GM15510 (cell line): ENCODE data around the gene SERPINE1.

ENCODE experiments used
- POLR2A ChIP-seq: IDR thresholded peaks from 3 replicates; pipeline ENCODE4 v1.6.1; 2011; ENCODE audit warnings: borderline replicate concordance; ENCODE audit not compliant: insufficient read length; ENCODE audit errors: extremely low read depth

SERPINE1 gene

DNA sequence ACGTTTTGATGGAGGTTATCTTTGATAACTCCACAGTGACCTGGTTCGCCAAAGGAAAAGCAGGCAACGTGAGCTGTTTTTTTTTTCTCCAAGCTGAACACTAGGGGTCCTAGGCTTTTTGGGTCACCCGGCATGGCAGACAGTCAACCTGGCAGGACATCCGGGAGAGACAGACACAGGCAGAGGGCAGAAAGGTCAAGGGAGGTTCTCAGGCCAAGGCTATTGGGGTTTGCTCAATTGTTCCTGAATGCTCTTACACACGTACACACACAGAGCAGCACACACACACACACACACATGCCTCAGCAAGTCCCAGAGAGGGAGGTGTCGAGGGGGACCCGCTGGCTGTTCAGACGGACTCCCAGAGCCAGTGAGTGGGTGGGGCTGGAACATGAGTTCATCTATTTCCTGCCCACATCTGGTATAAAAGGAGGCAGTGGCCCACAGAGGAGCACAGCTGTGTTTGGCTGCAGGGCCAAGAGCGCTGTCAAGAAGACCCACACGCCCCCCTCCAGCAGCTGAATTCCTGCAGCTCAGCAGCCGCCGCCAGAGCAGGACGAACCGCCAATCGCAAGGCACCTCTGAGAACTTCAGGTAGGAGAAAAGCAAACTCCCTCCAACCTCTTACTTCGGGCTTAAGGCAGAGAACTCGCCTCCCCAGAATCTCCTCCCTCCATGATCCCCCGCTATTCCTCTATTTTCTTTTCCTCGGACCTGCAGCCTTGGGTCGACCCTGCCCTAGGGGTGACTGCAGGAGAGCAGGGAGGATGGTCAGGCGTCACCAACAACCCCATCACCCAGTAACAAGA lies at the start of gene SERPINE1:
Gene SERPINE1 (plus strand): TSS at position 454 of the 809 bp plus-strand sequence. CDS start 1,290 bp downstream, outside the sequence.
- TF ChIP-seq POLR2A: no peak

DNA sequence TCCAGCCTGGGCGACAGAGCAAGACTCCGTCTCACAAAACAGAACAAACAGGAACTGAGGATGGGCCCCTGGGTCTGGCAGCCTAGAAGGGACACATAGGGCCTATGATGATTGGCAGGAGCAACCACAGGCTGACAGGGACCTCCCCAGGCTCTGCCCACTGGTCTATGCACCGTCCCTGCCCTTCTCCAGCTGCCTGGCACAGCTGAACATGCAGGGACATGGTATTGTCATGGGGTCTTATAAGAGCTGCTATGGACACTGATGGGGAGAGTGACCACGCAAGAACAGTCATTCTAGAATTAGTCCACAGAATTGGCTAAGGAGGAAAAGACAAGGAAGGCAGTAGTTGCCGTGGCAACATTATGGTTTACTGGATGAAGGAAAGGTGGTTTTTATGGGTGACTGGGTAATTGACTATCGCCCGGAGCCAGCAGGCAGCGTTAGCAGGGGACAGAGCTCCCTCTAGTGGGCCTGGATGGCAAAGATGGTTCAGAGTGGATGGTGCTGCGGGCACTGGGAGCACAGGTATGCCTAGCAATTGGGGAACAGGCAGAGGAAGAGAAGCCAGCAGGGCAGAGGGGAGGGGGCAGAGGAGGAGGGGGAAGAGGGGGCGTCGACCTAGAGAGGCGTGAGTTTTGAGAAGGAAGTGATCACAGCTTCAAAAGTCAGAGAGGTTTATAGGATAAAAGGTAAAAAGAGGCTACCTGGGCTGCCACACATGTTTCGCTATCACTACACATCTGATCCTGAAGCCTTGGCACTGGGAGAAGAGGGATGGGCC lies 49.4 kb upstream of the SERPINE1 start:
- no peak for TF ChIP-seq POLR2A

DNA sequence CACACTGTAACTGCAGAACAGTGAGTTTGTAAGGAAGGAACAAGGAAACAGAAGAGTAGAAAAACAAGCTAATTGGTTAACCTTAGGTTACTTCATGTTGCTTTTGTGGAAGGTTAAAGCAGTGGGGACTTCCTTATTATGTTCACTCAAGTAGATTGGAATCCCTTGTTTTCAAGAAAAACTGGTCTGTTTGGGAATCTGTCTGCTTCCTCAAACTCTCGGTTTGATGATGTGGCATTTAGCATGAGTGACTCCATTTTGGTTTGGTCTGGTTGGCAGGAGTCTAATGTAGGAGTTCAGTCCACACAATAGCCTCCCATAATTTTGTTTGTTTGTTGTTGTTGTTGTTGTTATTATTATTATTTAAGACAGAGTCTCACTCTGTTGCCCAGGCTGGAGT lies 45.5 kb upstream of the SERPINE1 start:
- TF ChIP-seq POLR2A: no peak

DNA sequence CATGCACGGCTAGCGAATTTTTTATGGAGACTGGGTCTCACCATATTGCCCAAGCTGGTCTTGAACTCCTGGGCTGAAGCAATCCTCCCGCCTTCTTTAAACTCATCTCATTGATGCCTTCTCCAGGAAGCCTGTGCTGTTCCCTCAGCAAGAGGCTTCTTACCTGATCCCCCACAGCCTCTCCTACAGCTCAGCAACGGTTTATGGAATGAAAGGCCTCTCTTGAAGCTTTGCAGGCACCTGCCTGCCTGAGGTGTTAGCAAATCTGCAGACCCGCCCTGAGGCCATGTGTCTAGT lies 42.1 kb upstream of the SERPINE1 start:
- TF ChIP-seq POLR2A: no peak

DNA sequence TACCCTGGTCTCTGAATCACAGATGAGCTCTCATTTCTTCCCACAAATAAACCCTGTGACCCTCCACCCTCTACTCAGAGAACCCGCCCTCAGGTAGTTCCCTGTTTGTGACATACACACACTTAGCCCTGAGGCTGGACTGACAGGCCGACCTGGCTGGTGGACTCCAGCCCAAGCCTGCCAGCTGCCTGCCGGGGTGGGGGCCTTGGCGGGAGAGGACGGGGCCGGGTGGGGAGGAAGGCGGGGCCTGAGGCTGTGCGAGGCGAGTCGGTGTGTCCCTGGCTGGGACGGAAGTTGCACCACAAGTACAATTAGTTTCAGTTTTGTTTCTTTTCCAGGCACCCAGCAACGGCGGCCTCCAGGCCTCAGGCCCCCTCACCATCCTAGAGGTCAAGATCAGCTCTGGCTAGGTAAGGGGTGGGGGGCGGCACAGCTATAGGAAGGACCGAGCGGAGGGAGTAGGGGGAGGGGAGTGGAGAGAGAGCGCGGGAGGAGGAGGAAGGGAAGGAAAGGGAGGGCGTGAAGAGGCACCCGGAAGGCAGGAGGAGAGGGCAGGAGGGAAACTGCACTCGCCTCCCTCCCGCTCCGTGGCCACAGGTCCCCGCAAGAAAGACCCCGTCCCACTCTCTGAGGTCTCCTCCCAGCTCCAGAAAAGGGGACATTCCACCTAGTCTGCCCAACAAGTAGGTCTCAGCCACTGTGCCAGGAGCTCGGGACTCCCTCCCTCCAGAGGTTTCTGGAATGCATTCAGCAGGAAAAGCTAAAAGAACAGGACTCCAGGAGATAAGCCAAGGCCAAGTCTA lies 41.5 kb upstream of the SERPINE1 start, which contains the start of gene TRIM56:
Gene TRIM56 (plus strand): TSS at position 320 of the 803 bp plus-strand sequence. CDS start 1,832 bp downstream, outside the sequence.
- TF ChIP-seq POLR2A: peak; percentile 68

DNA sequence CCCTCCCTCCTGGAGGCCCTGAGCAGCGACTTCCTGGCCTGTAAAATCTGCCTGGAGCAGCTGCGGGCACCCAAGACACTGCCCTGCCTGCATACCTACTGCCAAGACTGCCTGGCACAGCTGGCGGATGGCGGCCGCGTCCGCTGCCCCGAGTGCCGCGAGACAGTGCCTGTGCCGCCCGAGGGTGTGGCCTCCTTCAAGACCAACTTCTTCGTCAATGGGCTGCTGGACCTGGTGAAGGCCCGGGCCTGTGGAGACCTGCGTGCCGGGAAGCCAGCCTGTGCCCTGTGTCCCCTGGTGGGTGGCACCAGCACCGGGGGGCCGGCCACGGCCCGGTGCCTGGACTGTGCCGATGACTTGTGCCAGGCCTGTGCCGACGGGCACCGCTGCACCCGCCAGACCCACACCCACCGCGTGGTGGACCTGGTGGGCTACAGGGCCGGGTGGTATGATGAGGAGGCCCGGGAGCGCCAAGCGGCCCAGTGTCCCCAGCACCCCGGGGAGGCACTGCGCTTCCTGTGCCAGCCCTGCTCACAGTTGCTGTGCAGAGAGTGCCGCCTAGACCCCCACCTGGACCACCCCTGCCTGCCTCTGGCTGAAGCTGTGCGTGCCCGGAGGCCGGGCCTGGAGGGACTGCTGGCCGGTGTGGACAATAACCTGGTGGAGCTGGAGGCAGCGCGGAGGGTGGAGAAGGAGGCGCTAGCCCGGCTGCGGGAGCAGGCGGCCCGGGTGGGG lies 39.4 kb upstream of the SERPINE1 start:
- TF ChIP-seq POLR2A: no peak

DNA sequence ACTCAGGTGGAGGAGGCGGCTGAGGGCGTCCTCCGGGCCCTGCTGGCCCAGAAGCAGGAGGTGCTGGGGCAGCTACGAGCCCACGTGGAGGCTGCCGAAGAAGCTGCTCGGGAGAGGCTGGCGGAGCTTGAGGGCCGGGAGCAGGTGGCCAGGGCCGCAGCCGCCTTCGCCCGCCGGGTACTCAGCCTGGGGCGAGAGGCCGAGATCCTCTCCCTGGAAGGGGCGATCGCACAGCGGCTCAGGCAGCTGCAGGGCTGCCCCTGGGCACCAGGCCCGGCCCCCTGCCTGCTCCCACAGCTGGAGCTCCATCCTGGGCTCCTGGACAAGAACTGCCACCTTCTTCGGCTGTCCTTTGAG lies 38.9 kb upstream of the SERPINE1 start:
- TF ChIP-seq POLR2A: no peak

DNA sequence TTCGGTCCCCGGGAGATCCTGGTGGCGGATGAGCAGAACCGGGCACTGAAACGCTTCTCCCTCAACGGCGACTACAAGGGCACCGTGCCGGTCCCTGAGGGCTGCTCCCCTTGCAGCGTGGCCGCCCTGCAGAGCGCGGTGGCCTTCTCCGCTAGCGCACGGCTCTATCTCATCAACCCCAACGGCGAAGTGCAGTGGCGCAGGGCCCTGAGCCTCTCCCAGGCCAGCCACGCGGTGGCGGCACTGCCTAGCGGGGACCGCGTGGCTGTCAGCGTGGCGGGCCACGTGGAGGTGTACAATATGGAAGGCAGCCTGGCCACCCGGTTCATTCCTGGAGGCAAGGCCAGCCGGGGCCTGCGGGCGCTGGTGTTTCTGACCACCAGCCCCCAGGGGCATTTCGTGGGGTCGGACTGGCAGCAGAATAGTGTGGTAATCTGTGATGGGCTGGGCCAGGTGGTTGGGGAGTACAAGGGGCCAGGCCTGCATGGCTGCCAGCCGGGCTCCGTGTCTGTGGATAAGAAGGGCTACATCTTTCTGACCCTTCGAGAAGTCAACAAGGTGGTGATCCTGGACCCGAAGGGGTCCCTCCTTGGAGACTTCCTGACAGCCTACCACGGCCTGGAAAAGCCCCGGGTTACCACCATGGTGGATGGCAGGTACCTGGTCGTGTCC lies 37.9 kb upstream of the SERPINE1 start:
- TF ChIP-seq POLR2A: no peak

DNA sequence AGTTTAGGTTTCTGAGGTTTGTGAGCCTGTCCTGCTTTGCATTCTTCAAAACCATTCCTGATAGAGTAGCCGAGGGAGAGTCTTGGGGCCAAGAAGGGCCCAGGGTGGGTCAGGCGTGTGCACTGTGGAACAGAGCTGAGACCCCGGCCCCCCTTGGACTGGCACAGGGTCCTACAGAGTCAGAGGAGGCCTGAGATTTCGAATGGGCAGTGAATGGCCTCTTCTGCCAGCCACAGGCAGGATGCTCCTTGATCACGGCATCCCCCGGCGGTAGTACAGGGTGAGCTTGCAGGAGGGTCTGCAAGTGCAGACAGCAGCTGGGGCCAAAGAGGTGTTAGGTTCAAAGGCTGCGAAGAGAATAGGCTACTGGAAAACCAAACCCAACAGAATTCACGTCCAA lies 37.0 kb upstream of the SERPINE1 start:
- peak; percentile 5 for TF ChIP-seq POLR2A

DNA sequence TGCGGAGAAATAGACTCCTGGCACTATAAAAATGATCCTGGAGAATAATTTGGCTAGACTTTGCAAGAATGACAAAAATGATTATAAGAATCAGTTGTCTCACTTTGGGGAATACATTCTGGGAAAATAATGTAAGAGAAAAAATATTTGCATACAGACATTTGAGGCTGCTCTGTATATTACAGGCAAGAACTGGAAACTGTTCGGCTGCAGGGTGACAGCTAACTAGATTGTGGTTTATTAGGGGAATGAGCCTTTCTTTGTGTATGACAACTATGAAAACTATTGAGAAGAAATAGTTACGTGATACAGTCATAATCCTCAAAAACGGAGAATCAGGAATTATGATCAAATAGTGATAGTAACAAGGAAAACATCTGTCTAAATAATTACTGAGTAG lies 33.0 kb upstream of the SERPINE1 start:
- TF ChIP-seq POLR2A: no peak

DNA sequence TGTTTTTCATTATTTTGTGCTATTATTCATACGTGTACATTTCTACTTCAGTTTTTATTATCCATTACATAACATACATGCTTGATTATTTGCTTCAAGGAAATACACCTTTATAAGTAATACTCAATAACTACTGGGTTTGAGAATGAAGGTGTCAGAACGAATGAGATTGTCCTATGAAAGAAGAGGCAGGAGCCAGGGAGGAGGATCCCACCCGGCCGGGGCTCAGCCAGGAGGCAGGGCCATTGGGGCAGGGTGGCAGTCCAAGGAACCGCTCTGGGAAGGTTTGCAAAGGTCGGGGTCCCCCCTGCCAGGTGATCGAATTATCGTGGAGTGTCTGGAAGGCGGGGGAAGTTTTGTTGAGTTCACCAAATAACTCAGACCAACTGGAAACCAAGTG lies 32.5 kb upstream of the SERPINE1 start:
- TF ChIP-seq POLR2A: no peak

DNA sequence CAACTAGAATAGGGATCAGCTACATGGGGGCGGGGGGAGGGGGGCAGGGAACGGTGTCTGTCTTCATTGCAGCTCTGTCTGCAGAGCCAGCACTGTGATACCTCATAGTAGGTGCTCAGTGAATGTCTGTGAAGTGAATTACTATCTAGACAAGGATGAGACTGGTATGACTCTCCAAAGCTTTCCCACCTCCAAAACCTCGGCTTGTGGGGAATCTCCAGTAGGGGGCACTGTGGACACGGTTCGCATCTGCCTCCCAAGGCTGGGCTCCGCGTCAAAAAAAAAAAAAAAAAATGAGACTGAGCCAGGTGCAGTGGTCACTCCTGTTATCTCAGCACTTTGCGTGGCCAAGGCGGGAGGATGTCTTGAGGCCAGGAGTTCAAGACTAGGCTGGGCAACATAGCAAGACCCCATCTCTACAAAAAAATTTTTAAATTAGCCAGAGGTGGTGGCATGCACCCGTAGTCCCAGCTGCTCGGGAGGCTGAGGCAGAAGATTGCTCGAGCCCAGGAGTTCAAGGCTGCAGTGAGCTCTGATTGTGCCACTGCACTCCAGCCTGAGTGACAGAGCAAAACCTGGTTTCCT lies 32.0 kb upstream of the SERPINE1 start:
- no peak for TF ChIP-seq POLR2A

DNA sequence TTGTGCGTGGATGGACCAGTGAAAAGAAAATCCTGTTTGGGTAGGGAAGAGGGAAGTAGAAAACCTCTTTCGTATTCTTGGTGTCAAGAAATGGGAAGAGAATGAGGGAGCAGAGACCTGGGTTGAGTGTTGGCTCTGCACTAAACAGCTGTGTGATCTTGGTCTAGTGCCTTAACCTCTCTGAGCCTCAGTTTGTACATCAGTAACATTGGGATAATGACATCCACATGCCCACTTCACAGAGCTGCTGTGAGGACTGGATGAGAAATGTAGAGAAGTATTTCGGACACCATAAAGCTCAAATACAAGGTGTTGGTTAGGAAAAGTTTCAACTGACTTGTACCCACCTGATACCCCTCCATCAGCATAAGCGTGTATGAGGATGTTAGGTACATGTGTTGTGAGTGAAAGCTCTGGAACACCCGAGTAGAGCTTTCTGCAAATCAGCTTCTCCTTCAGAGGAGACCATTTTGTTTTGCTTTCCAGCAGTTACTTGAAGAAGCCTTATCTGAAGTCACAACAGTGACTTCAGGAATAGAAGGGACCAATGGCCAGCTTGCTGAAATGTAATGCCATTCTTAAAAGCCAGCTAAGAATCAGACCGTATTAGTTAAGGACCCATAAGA lies 30.5 kb upstream of the SERPINE1 start:
- no peak for TF ChIP-seq POLR2A

DNA sequence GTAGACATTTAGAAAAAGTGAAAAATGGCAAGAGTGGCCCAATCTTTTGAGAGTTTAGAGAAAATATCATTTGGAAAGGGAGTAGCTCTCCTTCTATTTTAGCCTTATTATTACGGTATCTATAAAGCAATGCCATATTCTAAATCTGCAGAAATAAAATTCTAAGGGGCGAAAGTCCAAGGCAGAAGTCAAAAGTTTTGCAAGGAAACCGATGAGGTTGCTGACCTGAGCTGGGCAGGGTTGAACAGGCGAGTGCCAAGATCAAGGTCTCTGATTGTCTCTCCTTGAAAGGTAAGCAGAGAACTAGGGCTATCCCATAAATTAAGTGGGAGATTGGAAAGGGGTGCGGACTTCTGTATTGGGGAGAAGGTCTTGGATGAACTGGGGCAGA lies 30.0 kb upstream of the SERPINE1 start:
- no peak for TF ChIP-seq POLR2A

DNA sequence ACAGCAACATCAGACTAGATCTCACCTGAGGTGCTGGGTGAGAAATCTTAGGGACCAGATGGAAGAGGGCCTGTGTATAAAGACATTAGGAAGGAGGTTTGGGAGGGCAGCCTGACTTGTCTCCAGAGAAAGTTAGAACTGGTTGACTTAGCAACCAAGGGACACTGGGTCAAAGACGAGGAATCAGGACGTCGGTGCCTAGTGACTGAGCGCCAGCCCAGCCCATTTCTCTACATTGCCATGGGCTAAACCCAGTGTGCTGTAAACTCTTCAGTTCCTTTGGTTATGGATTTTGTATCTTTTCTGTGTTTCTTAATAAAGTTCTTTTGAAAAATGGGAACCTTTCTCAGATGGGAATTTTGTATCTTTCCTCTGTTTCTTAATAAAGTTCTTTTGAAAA lies 29.3 kb upstream of the SERPINE1 start:
- TF ChIP-seq POLR2A: no peak
